Daoy (cell line): ENCODE measurements around the gene HERPUD1. TPM values are rescaled to one million over a fixed set of nuclear protein-coding genes. Genes with fewer than 3 reads are reported as not detected.
A peak's percentile ranks its signal among the peaks of the same experiment; 100 is the strongest.

Experiments used
- DNase-seq: peaks from one replicate; pipeline ENCODE4 v3.0.0-alpha.2; 2015; ENCODE audit warnings: low read depth
- total RNA-seq: library from RNA; depleted of rRNA; stranded (reverse); fragments of >200 nt; shearing (Covaris generic); gene quantifications from 2 replicates; pipeline ENCODE4 v1.2.3, GENCODE V29; 2014

Gene HERPUD1
- total RNA-seq, 1 experiment from 2014 or later = 24.3 TPM

- peak; percentile 16 for DNase-seq
Observed at GRCh38 chr16:56910654-56911539, 21.0 kb upstream of the HERPUD1 start.

GRCh38 chr16:56911771-56912571 lies 20.0 kb upstream of the HERPUD1 start:
- no peak for DNase-seq

GRCh38 chr16:56912746-56913708 lies 18.9 kb upstream of the HERPUD1 start:
- DNase-seq = no peak

DNA sequence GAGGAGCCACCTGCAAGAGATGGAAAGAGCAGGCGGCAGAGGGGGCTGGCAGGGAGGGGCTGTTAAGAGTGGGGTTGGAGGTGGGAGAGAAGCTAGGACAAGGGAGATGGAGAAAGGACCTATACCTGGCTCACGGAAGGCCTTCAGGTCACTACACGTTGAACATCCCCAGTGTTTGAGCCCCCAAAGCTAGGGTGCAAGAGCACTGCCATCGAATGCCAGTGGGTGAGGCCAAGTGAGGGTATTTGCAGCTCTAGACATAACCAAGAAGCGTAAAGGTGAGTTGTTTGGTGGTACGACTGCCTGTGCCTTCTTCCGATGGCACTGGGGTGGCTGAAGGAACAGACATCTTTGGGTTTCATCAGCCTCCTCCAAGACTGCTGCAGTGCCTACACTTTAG lies 17.0 kb upstream of the HERPUD1 start:
- DNase-seq = no peak

DNA sequence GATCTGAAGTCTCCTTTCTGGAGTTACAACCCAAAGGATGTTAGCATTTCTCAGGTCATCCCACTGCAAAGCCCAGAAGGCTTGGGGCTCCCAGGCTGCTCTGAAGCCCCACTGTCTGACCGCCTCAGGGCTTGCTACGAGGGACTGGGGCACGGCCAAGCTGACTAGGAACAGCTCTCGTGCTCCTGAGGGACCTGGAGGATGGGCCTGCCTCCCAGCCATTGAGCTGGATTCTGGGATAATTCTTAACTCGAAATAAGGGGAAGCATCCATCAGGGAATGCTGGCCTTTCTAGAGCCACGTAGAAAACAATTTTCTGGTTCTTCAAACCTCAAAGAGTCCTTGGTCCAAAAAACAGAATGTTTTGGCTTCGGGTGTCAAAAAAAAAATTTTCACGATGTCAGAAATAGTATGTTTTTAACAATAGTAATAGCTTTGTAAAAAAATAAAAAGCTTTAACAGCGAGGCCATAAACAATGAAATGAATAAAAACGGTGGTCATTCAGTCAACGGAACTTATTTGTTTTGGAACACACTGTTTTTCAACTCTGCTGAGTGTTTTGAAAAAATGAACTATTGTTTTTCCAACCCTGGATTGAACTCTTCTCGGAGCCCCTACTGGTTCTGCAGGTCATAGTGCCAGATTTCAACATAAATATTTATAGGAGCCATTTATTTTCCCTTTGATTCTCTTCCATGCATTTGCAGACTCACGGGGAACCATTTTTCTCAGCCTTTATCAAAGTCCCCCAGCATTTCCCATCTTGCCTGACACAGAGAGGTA lies 16.4 kb upstream of the HERPUD1 start:
- no peak for DNase-seq

DNA sequence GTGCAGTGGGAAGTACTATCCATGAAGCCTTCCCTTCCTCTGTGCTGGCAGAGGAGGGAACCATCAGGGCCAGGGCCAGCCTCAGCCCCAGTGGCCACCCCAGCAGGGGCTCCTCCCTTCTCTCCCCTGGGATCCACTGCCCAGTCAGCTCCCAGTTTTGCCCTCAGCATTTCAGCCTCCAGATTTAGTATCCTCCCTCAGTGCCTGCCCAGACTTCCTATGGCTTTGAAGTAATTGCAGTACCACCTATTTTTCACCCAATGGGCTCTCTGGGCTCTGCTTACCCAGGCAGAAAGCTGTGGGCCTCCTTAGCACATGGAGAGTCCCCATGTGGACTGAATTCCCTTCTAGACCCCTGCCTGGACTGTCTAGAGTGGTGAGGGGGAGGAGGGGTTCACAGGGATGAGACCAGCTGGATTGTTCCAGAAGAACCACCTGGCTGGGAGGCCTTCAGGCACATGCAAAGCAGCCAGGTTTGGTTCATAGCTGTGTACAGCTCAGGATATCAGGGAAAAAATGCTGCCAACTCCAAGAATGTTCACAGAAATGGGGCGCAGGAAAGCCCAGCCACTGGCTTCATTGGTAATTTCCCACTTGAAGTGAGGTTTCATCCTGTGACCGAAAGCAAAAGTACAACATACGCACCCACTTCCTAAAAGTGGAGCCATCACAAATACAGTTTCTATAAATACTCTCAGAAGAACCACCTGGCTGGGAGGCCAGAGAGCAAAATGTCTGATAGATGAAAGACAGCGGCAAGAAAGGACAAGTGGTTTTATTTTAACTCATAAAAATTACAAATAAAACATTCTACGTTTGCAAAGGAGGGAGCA lies 15.2 kb upstream of the HERPUD1 start:
- no peak for DNase-seq

DNA sequence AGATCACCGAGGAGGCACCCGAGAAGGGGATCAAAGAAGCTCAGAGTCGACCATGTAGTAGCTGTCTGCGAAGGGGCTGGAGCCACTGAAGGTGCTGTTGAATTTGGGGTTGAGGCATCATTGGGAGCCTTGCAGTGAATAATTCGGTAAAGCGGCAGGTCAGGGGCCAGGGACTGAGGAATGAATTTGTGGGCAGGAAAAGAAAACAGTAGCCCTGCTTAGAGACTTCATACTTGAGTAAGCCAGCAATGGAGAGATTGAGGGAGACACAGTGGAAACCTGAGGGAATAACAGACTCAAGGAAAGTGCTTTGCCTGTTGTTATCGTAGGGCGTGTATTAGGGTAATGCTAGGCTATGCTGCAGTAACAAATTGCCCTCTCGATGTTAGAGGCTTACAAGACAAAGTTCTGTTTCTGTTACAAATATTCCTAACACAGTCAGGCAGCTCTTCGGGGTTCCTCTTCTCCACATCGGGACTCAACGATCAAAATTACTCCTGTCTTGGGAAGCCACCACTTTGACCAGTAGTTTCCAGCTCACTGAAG lies 13.4 kb upstream of the HERPUD1 start:
- no peak for DNase-seq

GRCh38 chr16:56919099-56919800 lies 12.7 kb upstream of the HERPUD1 start:
- DNase-seq = no peak

- DNase-seq = no peak
Observed at GRCh38 chr16:56921571-56921970, 10.4 kb upstream of the HERPUD1 start.

DNA sequence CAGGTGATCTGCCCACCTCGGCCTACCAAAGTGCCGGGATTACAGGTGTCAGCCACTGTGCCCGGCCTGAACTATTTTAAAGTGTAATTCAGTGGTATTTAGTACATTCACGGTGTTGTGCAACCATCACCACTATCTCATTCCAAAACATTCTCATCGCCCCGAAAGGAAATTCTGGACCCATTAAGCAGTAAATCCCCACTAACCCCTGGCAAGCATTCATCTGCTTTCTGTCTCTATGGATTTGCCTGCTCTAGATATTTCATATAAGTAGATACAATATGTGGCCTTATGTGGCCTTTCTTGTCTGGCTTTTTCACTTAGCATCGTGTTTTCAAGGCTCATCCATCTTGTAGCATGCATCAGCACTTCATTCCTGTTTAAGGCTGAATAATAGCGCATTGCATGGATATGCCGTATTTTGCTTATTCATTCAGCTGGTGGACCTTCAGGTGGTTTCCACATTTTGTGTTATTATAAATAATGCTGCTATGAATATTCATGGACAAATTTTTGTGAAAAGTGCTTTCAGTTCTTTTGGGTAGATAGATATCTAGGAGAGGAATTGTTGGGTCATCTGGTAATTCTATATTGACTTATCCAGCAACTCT lies 8.4 kb upstream of the HERPUD1 start:
- no peak for DNase-seq

- DNase-seq = no peak
Observed at GRCh38 chr16:56927471-56927870, 4.5 kb upstream of the HERPUD1 start.

DNA sequence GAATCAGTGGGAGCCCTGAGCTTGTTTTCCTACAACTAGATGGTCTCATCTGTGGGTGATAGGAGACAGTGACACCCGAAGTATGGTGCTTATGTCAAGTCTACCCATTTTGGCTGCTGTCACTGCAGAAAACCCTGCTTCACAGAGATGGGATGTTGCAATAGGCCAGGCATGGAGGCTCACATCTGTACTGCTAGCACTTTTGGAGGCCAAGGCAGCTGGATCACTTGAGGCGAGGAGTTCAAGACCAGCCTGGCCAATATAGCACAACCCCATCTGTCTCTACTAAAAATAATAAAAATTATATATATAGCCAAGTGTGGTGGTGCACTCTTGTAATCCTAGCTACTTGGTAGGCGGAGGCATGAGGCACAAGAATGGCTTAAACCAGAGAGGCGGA lies 2.3 kb upstream of the HERPUD1 start:
- no peak for DNase-seq

DNA sequence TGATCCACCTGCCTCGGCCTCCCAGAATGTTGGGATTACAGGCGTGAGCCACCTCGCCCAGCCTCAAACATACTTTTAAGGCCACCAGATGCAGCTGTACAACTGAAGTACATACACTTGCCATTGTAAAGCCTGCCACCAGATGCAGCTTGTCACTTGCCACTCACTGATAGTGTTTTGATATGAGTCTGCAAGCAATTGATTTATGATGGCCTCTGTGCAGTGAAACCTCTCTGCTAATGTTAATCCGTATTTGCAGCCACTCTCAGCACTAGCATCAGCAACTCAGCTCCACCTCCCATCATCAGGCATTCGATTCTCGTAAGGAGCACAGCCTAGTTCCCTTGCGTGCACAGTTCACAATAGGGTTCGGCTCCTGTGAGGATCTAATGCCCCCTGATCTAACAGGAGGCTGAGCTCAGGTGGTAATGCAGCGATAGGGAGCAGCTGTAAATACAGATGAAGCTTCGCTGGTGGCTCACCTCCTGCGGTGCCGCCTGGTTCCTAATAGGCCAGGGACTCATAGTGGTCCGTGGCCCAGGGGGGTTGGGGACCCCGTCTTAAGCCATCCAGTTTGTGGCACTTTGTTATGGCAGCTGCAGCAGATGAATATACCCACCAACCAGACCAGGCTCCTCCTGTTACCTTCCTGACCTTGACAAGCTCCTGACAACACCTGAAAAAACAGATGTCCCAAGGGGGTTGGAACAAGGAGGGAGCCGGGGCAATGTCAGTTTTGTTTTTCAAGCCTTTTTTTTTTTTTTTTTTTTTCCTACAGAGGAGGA lies 1.3 kb upstream of the HERPUD1 start:
- DNase-seq = no peak

DNA sequence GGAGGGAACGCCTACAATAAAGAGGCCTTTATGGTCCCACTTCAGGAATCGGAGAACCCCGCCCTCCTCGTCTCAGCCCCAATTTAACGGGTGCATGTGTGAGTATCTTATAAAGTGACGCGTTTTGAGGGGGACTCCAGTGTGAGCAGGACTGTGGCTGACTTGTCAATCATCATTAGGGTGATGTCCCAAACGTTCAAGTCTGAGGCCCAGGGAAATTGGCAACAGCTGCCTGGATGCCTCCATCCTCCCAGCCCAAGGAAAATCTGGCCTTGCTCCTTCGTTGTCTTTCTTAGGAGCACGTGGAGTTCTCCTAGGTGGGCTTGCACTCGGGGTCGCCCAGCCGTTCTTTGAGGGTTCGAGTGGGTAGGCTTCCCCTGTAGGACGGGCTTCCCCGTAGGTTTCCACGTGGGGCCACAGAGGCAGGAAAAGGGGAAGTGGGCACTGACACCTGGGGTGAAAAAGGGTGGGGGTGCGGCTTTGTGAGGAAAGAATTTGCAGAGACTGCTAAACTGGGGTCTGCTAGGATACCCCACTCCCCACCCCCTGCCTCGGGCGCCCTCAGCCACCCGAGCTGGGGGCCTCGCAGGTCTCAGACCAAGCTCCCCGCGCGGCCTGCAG lies 561 bp upstream of the HERPUD1 start:
- DNase-seq = no peak

DNA sequence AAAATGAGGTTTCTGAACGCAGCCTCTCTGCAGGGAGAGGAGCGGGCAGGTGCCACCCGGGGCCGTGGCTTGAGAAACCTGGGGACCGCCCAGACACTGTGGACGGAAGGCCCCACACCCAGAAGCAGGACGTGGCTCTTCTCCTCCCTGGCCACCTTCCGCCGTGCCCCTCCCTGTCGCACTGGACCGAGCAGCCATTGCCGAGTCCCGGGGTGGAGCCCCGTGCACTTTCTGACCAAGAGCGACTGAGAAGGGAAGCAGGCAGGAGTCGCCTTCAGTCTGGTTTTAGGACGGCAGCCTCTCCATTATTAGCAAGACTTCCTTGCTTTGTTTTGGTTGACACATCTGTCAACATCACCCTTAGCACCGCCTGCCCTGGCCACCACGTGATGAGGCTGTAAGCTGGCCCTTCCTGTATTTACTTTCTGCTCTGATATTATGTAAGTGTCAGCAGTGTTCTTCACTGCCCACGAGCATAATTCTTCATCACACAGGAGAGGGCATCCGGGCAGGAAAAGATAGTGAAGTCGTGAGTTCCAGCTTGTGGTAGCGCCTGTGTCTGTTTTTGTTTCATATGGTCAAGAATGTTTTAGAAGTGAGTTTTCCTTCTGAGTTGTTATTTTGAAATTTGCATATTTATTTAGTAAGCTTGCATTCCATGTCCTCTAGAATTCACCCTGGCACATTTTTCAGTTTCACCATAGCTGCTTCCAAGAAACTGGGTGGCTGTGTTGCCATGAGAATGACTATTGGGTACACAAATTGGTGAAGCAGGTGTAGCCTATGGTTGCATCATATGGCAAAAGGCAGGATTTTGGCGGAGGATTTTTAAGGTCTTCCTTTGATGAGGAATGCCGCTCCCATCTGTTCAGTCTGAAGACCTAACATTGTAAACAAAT lies 1.0 kb downstream of the HERPUD1 start:
- DNase-seq = peak; percentile 60
